IPS-18a (cell line): ENCODE results near the gene ZNF343.
A peak's percentile ranks its signal among the peaks of the same experiment; 100 is the strongest.
"Not testable (repeated sequence)": the region's sequence is repeated elsewhere in the genome, so short reads cannot be mapped to it uniquely, and the experiment has no call there.

Experiments
- H3K27ac ChIP-seq: one replicate; pipeline ENCODE4 v1.5.1; 2013; ENCODE audit warnings: low read length
- H3K27me3 ChIP-seq: one replicate; pipeline ENCODE4 v1.6.1; 2013; ENCODE audit warnings: mild to moderate bottlenecking, low read length; ENCODE audit not compliant: control insufficient read depth, insufficient read depth
- H3K36me3 ChIP-seq: one replicate; pipeline ENCODE4 v1.6.1; 2013; ENCODE audit warnings: low read depth, low read length; ENCODE audit not compliant: control insufficient read depth
- H3K4me1 ChIP-seq: one replicate; pipeline ENCODE4 v1.6.1; 2013; ENCODE audit warnings: low read depth, low read length; ENCODE audit not compliant: control insufficient read depth
- H3K4me3 ChIP-seq: one replicate; pipeline ENCODE4 v1.5.1; 2013; ENCODE audit warnings: low read length
- H3K9ac ChIP-seq: one replicate; pipeline ENCODE4 v1.6.1; 2013; ENCODE audit warnings: mild to moderate bottlenecking, low read length, moderate library complexity
- H3K9me3 ChIP-seq: one replicate; pipeline ENCODE4 v1.6.1; 2013; ENCODE audit warnings: low read depth, low read length; ENCODE audit not compliant: control insufficient read depth

ZNF343 gene

GRCh38 chr20:2535711-2536559 lies 27.2 kb upstream of the ZNF343 start:
- no peaks in the 10 kb centered on the region for H3K9me3 ChIP-seq
- H3K4me3 ChIP-seq = no peak overlapping the region
- peaks cover 4% of the 10 kb centered on the region for H3K4me1 ChIP-seq
- no peaks in the 10 kb centered on the region for H3K36me3 ChIP-seq
- peaks cover 5% of the 10 kb centered on the region for H3K27me3 ChIP-seq
- H3K27ac ChIP-seq = no peak overlapping the region
- no peak overlapping the region for H3K9ac ChIP-seq

- no peaks in the 10 kb centered on the region for H3K36me3 ChIP-seq
- no peak overlapping the region for H3K9ac ChIP-seq
- no peak overlapping the region for H3K27ac ChIP-seq
- no peaks in the 10 kb centered on the region for H3K9me3 ChIP-seq
- no peak overlapping the region for H3K4me3 ChIP-seq
- peaks cover 8% of the 10 kb centered on the region for H3K27me3 ChIP-seq
- peaks cover 4% of the 10 kb centered on the region for H3K4me1 ChIP-seq
These were observed 24.4 kb upstream of the ZNF343 start for GRCh38 chr20:2533118-2533517.

DNA sequence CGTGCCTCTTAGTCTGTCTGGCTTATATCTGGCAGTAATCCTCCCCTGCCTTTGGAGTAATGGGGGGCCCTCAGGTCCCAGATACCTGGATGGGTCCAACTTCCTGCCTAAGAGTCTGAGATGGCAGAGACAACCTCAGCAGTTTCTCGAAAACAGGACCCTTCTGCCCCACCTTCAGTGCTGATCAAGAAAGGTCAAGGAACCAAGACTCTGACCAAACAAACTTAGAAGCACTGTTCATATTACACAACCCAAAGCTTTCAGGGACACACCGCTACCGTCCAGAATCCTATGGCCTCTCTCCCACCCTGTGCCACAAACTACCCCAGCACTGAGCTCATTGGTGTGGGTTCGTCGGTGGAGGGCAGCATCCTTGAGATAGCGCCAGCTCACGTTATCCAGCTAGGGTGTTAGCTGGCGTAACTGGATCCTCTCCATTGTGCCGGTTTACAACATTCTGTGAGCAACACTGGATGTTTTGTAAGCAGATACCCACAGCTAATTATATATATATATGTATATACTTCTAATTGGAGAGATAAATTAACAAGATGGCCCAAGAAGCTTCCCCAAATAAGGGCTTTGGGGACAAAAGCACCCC lies 20.1 kb upstream of the ZNF343 start:
- Histone ChIP-seq H3K27ac (no peak overlapping the region), H3K36me3 (no peaks in the 10 kb centered on the region), H3K9me3 (no peaks in the 10 kb centered on the region), H3K27me3 (peaks cover 43% of the 10 kb centered on the region), H3K4me1 (peaks cover 4% of the 10 kb centered on the region), H3K9ac (no peak overlapping the region), H3K4me3 (no peak overlapping the region)

- no peak overlapping the region for H3K9ac ChIP-seq
- H3K27ac ChIP-seq = no peak overlapping the region
- H3K4me1 ChIP-seq = peaks cover 3% of the 10 kb centered on the region
- H3K4me3 ChIP-seq = no peak overlapping the region
- H3K27me3 ChIP-seq = peaks cover 53% of the 10 kb centered on the region
- no peaks in the 10 kb centered on the region for H3K36me3 ChIP-seq
- no peaks in the 10 kb centered on the region for H3K9me3 ChIP-seq
These were observed 19.0 kb upstream of the ZNF343 start for GRCh38 chr20:2527762-2528161.

- H3K9ac ChIP-seq, H3K36me3 ChIP-seq, H3K27ac ChIP-seq, H3K9me3 ChIP-seq, H3K4me3 ChIP-seq, H3K4me1 ChIP-seq: not testable (repeated sequence)
- H3K27me3 ChIP-seq = peaks cover 68% of the 10 kb centered on the region
These were observed 17.5 kb upstream of the ZNF343 start for GRCh38 chr20:2526218-2526583.

GRCh38 chr20:2524709-2525506 lies 16.2 kb upstream of the ZNF343 start:
- Histone ChIP-seq H3K9ac (peak overlapping the region; percentile 80), H3K4me3 (peak overlapping the region; percentile 81), H3K4me1 (peaks cover 3% of the 10 kb centered on the region), H3K9me3 (no peaks in the 10 kb centered on the region), H3K27me3 (peaks cover 78% of the 10 kb centered on the region), H3K36me3 (no peaks in the 10 kb centered on the region), H3K27ac (no peak overlapping the region)

DNA sequence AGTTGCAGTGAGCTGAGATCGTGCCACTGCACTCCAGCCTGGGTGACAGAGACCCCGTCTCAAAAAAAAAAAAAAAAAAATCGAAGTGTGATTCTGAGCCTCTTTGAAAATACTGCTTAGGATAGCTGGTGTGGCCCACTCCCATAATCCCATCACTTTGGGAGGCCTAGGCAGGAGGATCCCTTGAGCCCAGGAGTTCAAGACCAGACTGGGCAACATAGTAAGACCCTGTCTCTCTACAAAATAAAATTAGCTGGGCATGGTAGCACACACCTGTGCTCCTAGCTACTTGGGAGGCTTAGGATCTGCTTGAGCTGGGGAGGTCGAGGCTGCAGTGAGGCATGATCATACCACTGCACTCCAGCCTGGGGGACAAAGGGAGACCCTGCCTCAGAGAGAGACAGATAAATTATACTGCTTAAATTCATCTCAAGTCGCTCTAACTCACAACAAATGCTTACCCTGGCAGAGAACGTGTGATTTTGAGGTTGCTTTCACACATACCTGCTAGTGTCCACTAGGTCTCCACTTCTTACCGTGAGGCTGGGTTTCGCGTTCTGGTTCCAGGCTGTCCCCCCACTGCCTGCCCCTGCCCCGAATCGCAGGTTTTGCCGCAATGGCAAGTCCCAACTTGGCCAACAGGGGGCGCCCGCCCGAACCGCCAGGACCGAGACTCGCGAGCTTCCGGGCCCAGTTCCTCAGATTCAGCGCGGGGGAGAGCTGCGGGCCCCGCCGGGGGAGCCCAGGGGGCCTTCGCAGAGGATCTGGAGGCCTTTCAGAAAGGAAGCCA lies 15.4 kb upstream of the ZNF343 start:
- Histone ChIP-seq H3K4me1 (peaks cover 3% of the 10 kb centered on the region), H3K27me3 (peaks cover 83% of the 10 kb centered on the region)

GRCh38 chr20:2522826-2523429 lies 14.2 kb upstream of the ZNF343 start:
- peaks cover 88% of the 10 kb centered on the region for H3K27me3 ChIP-seq
- not testable (repeated sequence) for H3K36me3 ChIP-seq, H3K9ac ChIP-seq, H3K4me1 ChIP-seq, H3K4me3 ChIP-seq, H3K9me3 ChIP-seq, H3K27ac ChIP-seq

More for the DNA sequence above, 15.4 kb upstream of the ZNF343 start:
- Histone ChIP-seq H3K9me3 (no peaks in the 10 kb centered on the region), H3K36me3 (no peaks in the 10 kb centered on the region), H3K27ac (no peak overlapping the region), H3K4me3 (peak overlapping the region; percentile 81), H3K9ac (peak overlapping the region; percentile 80)

- Histone ChIP-seq H3K4me3 (no peak overlapping the region), H3K27ac (no peak overlapping the region), H3K27me3 (peaks cover 81% of the 10 kb centered on the region), H3K4me1 (peaks cover 3% of the 10 kb centered on the region), H3K9me3 (no peaks in the 10 kb centered on the region), H3K9ac (no peak overlapping the region), H3K36me3 (no peaks in the 10 kb centered on the region)
These were observed 12.9 kb upstream of the ZNF343 start for GRCh38 chr20:2521369-2522305.

DNA sequence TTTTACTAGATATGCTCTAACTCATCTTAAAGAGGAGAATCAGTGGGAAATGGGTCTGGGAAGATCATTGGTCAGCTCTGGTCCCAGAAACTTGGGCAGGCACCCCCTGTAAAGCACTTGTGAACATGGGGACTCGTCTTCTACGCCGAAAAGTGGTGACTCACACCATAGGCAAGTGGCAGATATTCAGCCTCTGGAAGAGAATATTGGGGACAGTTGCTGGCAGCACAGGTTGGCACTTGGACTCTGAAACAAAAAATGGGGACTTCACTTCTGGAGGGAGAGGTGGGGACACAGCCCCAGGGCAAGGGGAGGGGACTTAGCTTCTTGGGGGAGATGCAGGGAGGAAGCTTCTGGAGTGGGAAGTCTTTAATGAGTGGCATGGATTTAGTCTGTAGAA lies 11.9 kb upstream of the ZNF343 start:
- Histone ChIP-seq H3K36me3 (no peaks in the 10 kb centered on the region), H3K9ac (no peak overlapping the region), H3K4me3 (no peak overlapping the region), H3K27ac (no peak overlapping the region), H3K27me3 (peaks cover 82% of the 10 kb centered on the region), H3K4me1 (peaks cover 3% of the 10 kb centered on the region), H3K9me3 (no peaks in the 10 kb centered on the region)
